Activated effector memory CD4-positive, alpha-beta T cell treated with anti-CD3 and anti-CD28 coated beads, Interleukin-2, amount 50 U/mL, for 16 hours (primary cell): Measurements from ENCODE around the gene INTS15.
A peak's percentile ranks its signal among the peaks of the same experiment; 100 is the strongest.
"Not testable (repeated sequence)": the region's sequence is repeated elsewhere in the genome, so short reads cannot be mapped to it uniquely, and the experiment has no call there.

ENCODE experiments used
- DNase-seq: peaks from one replicate; pipeline ENCODE4 v3.0.0-alpha.2; 2020

Gene INTS15

GRCh38 chr7:6577369-6578113 lies 12.3 kb upstream of the INTS15 start, which contains the start of gene ZDHHC4:
ZDHHC4 (plus strand) TSS chr7:6577454; CDS start chr7:6580562, 3,108 bp downstream.
- peak; percentile 95 for DNase-seq

GRCh38 chr7:6578114-6579084 lies 11.4 kb upstream of the INTS15 start:
- DNase-seq, result no peak

GRCh38 chr7:6579446-6579845 lies 10.4 kb upstream of the INTS15 start:
- DNase-seq, result no peak

GRCh38 chr7:6585746-6586432 lies 3.9 kb upstream of the INTS15 start:
- DNase-seq, result not testable (repeated sequence)

- no peak for DNase-seq
Observed at GRCh38 chr7:6588566-6588965, 1.3 kb upstream of the INTS15 start.

- no peak for DNase-seq
Observed at GRCh38 chr7:6589151-6589828, 531 bp upstream of the INTS15 start.

- no peak for DNase-seq
Observed at GRCh38 chr7:6590645-6591110, 857 bp downstream of the INTS15 start.

GRCh38 chr7:6600093-6600492 lies 10.3 kb downstream of the INTS15 start:
- DNase-seq, result no peak

GRCh38 chr7:6604458-6604857 lies 14.6 kb downstream of the INTS15 start:
- no peak for DNase-seq

GRCh38 chr7:6606866-6607583 lies 17.2 kb downstream of the INTS15 start:
- DNase-seq, result no peak

- DNase-seq, result no peak
Observed at GRCh38 chr7:6607651-6608051, 17.8 kb downstream of the INTS15 start.

GRCh38 chr7:6608081-6608480 lies 18.3 kb downstream of the INTS15 start:
- no peak for DNase-seq

GRCh38 chr7:6608794-6609193 lies 19.0 kb downstream of the INTS15 start:
- no peak for DNase-seq

GRCh38 chr7:6612819-6613218 lies 23.0 kb downstream of the INTS15 start:
- DNase-seq, result no peak

- DNase-seq, result no peak
Observed at GRCh38 chr7:6613706-6614105, 23.9 kb downstream of the INTS15 start.

GRCh38 chr7:6614953-6615722 lies 25.3 kb downstream of the INTS15 start, which contains the start of gene ZNF853:
ZNF853 (plus strand) TSS chr7:6615610; CDS start chr7:6616175, 565 bp downstream.
- DNase-seq, result no peak

GRCh38 chr7:6615723-6616555 lies 26.1 kb downstream of the INTS15 start:
- DNase-seq, result no peak

GRCh38 chr7:6616854-6617643 lies 27.2 kb downstream of the INTS15 start:
- no peak for DNase-seq

- DNase-seq, result no peak
Observed at GRCh38 chr7:6618621-6619020, 28.8 kb downstream of the INTS15 start.
